Loucy (cell line): Measurements from ENCODE around the gene IL37.

Source experiments
- CTCF ChIP-seq: fragments of 200-600 bp; sonication (generic); conservative IDR thresholded peaks from 2 replicates; pipeline ENCODE4 v1.5.1; 2014; ENCODE audit warnings: mild to moderate bottlenecking, antibody characterized with exemption, low read length
- EZH2phosphoT487 ChIP-seq: fragments of 200-600 bp; IDR thresholded peaks from 2 replicates; pipeline ENCODE4 v1.6.1; 2018; ENCODE audit warnings: antibody characterized with exemption, mild to moderate bottlenecking, moderate library complexity, borderline replicate concordance

GRCh38 chr2:112946086-112946485 lies 35.1 kb downstream of the IL37 start:
- no peak for TF ChIP-seq CTCF
- no peak for TF ChIP-seq EZH2phosphoT487
